22Rv1 (cell line): ENCODE measurements around the gene RSPH10B.
"Not testable (repeated sequence)": the region's sequence is repeated elsewhere in the genome, so short reads cannot be mapped to it uniquely, and the experiment has no call there.

Experiments used
- H3K27ac ChIP-seq: fragments of 450-650 bp; 2 replicates; pipeline ENCODE4 v1.5.1; 2017
- CTCF ChIP-seq: fragments of 450-650 bp; IDR thresholded peaks from 2 replicates; pipeline ENCODE4 v1.5.1; 2017; ENCODE audit warnings: mild to moderate bottlenecking
- ZFX ChIP-seq: fragments of 450-650 bp; IDR thresholded peaks from 2 replicates; pipeline ENCODE4 v1.6.1; 2017; ENCODE audit warnings: antibody characterized with exemption, borderline replicate concordance

RSPH10B gene

GRCh38 chr7:5898480-5899224 lies 71.8 kb downstream of the RSPH10B start, which contains the start of gene CCZ1:
TSS of gene CCZ1 (plus strand) at chr7:5898733. CDS start at chr7:5898800, 67 bp downstream.
- 0 out of 2 replicates have a peak within 1 kb of the TSS, but pooled peaks have one; percentile 38 for H3K27ac ChIP-seq

- H3K27ac ChIP-seq = not testable (repeated sequence)
Measured at GRCh38 chr7:5897369-5897919, 73.0 kb downstream of the RSPH10B start.

GRCh38 chr7:5892498-5892897 lies 78.0 kb downstream of the RSPH10B start:
- TF ChIP-seq CTCF (no peak), ZFX (no peak)

GRCh38 chr7:5890244-5890643 lies 80.2 kb downstream of the RSPH10B start:
- H3K27ac ChIP-seq = not testable (repeated sequence)

More at GRCh38 chr7:5892498-5892897, 78.0 kb downstream of the RSPH10B start:
- no peak overlapping the region for H3K27ac ChIP-seq

- H3K27ac ChIP-seq = not testable (repeated sequence)
Measured at GRCh38 chr7:5888021-5888420, 82.5 kb downstream of the RSPH10B start.

GRCh38 chr7:5884431-5884830 lies 86.1 kb downstream of the RSPH10B start:
- H3K27ac ChIP-seq = not testable (repeated sequence)

GRCh38 chr7:5880106-5880505 lies 90.4 kb downstream of the RSPH10B start:
- not testable (repeated sequence) for H3K27ac ChIP-seq

- H3K27ac ChIP-seq = not testable (repeated sequence)
Measured at GRCh38 chr7:5879591-5879990, 90.9 kb downstream of the RSPH10B start.
